H9 (cell line): Measurements from ENCODE around the gene MRPL3. TPM values are rescaled to one million over a fixed set of nuclear protein-coding genes. Genes with fewer than 3 reads are reported as not detected.

Source experiments
- DNase-seq: peaks from one replicate; pipeline ENCODE4 v3.0.0-alpha.2; 2017
- H2AFZ ChIP-seq: one replicate; pipeline ENCODE4 v1.6.1; 2013; ENCODE audit warnings: mild to moderate bottlenecking, low read length, control low read depth, moderate library complexity
- H2AK5ac ChIP-seq: 2 replicates; pipeline ENCODE4 v1.6.1; 2013; ENCODE audit warnings: low read length, control low read depth, mixed read lengths; ENCODE audit not compliant: insufficient read length
- H2BK120ac ChIP-seq: one replicate; pipeline ENCODE4 v1.6.1; 2013; ENCODE audit warnings: low read depth, mild to moderate bottlenecking, low read length, control low read depth, inconsistent platforms; ENCODE audit not compliant: poor library complexity, severe bottlenecking
- H2BK12ac ChIP-seq: 2 replicates; pipeline ENCODE4 v1.6.1; 2013; ENCODE audit warnings: low read length, control low read depth, mixed read lengths, low read depth; ENCODE audit not compliant: insufficient read length
- H2BK15ac ChIP-seq: 2 replicates; pipeline ENCODE4 v1.6.1; 2013; ENCODE audit warnings: low read depth, low read length, control low read depth
- H2BK20ac ChIP-seq: one replicate; pipeline ENCODE4 v1.6.1; 2013; ENCODE audit warnings: low read depth, mild to moderate bottlenecking, low read length, control low read depth, inconsistent platforms; ENCODE audit not compliant: poor library complexity, severe bottlenecking
- H2BK5ac ChIP-seq: 2 replicates; pipeline ENCODE4 v1.6.1; 2013; ENCODE audit warnings: low read length, control low read depth, mixed read lengths; ENCODE audit not compliant: insufficient read length
- H3K14ac ChIP-seq: 2 replicates; pipeline ENCODE4 v1.6.1; 2013; ENCODE audit warnings: low read length, control low read depth; ENCODE audit not compliant: insufficient read depth
- H3K18ac ChIP-seq: 2 replicates; pipeline ENCODE4 v1.6.1; 2013; ENCODE audit warnings: low read depth, mild to moderate bottlenecking, mixed read lengths, low read length, control low read depth; ENCODE audit not compliant: insufficient read length
- H3K23ac ChIP-seq: 2 replicates; pipeline ENCODE4 v1.6.1; 2013; ENCODE audit warnings: low read length, control low read depth, mixed read lengths, low read depth; ENCODE audit not compliant: insufficient read length
- H3K23me2 ChIP-seq: 2 replicates; pipeline ENCODE4 v1.6.1; 2013; ENCODE audit warnings: low read depth, mild to moderate bottlenecking, mixed read lengths, low read length, control low read depth; ENCODE audit not compliant: insufficient read length, poor library complexity, severe bottlenecking
- H3K27ac ChIP-seq: 2 replicates; pipeline ENCODE4 v1.5.1; 2013; ENCODE audit warnings: low read length, control low read depth, mixed read lengths, low read depth; ENCODE audit not compliant: insufficient read length
- H3K27me3 ChIP-seq: 2 replicates; pipeline ENCODE4 v1.6.1; 2013; ENCODE audit warnings: low read length, control low read depth, inconsistent platforms; ENCODE audit not compliant: insufficient read depth
- H3K4ac ChIP-seq: 2 replicates; pipeline ENCODE4 v1.6.1; 2013; ENCODE audit warnings: low read depth, mild to moderate bottlenecking, control low read depth, inconsistent platforms, low read length, moderate library complexity
- H3K4me1 ChIP-seq: 2 replicates; pipeline ENCODE4 v1.6.1; 2013; ENCODE audit warnings: low read length, control low read depth, inconsistent platforms; ENCODE audit not compliant: insufficient read depth
- H3K4me2 ChIP-seq: 2 replicates; pipeline ENCODE4 v1.6.1; 2013; ENCODE audit warnings: low read length, control low read depth, mixed read lengths; ENCODE audit not compliant: insufficient read length, insufficient read depth
- H3K56ac ChIP-seq: 2 replicates; pipeline ENCODE4 v1.6.1; 2013; ENCODE audit warnings: low read depth, mild to moderate bottlenecking, mixed read lengths, low read length, control low read depth; ENCODE audit not compliant: insufficient read length
- H3K79me1 ChIP-seq: 2 replicates; pipeline ENCODE4 v1.6.1; 2013; ENCODE audit warnings: low read depth, mild to moderate bottlenecking, moderate library complexity, low read length, control low read depth, inconsistent platforms; ENCODE audit not compliant: insufficient read depth, poor library complexity, severe bottlenecking
- H3K79me2 ChIP-seq: 2 replicates; pipeline ENCODE4 v1.6.1; 2013; ENCODE audit warnings: low read length, control low read depth, inconsistent platforms; ENCODE audit not compliant: insufficient read depth
- H3K9ac ChIP-seq: 2 replicates; pipeline ENCODE4 v1.6.1; 2013; ENCODE audit warnings: low read length, control low read depth, mixed read lengths; ENCODE audit not compliant: insufficient read length; ENCODE audit errors: extremely low read depth
- H3K9me3 ChIP-seq: one replicate; pipeline ENCODE4 v1.6.1; 2013; ENCODE audit warnings: low read depth, low read length, inconsistent platforms; ENCODE audit not compliant: control insufficient read depth
- H3T11ph ChIP-seq: one replicate; pipeline ENCODE4 v1.6.1; 2013; ENCODE audit warnings: mild to moderate bottlenecking, low read length, control low read depth, inconsistent platforms
- H4K20me1 ChIP-seq: one replicate; pipeline ENCODE4 v1.6.1; 2013; ENCODE audit not compliant: control insufficient read depth, insufficient read length, insufficient read depth
- H4K5ac ChIP-seq: 2 replicates; pipeline ENCODE4 v1.6.1; 2013; ENCODE audit warnings: low read depth, mild to moderate bottlenecking, mixed read lengths, low read length, control low read depth; ENCODE audit not compliant: insufficient read length
- H4K8ac ChIP-seq: replicated peaks from 2 replicates; pipeline ENCODE4 v1.6.1; 2013; ENCODE audit warnings: low read length, control low read depth, mixed read lengths, low read depth; ENCODE audit not compliant: insufficient read length
- H4K91ac ChIP-seq: 2 replicates; pipeline ENCODE4 v1.6.1; 2013; ENCODE audit warnings: low read depth, mild to moderate bottlenecking, moderate library complexity, mixed read lengths, low read length, control low read depth; ENCODE audit not compliant: insufficient read length
- H3K27ac Mint-ChIP-seq, 3 experiments: 2 replicates in 2 of 3; 3 replicates in 1 of 3; pipeline ENCODE4 v1.8.0; 2020 to 2021; ENCODE audit warnings: mixed read lengths in 3 of 3, mild to moderate bottlenecking in 1 of 3, moderate library complexity in 1 of 3
- H3K27me3 Mint-ChIP-seq: 2 replicates; pipeline ENCODE4 v1.8.0; 2021; ENCODE audit warnings: low read depth, mild to moderate bottlenecking, moderate library complexity, mixed read lengths
- H3K36me3 Mint-ChIP-seq, 3 experiments: 2 replicates in 2 of 3; 3 replicates in 1 of 3; pipeline ENCODE4 v1.8.0; 2020 to 2021; ENCODE audit warnings: low read depth in 3 of 3, mixed read lengths in 3 of 3; ENCODE audit not compliant: insufficient read depth in 1 of 3
- H3K4me1 Mint-ChIP-seq, 2 experiments: 2 replicates each; pipeline ENCODE4 v1.8.0; 2020; ENCODE audit warnings: mixed read lengths in 2 of 2
- H3K4me3 Mint-ChIP-seq, 2 experiments: 2 replicates in 1 of 2; 3 replicates in 1 of 2; pipeline ENCODE4 v1.8.0; 2020 to 2021; ENCODE audit warnings: mild to moderate bottlenecking in 2 of 2, mixed read lengths in 2 of 2, moderate library complexity in 1 of 2
- H3K9me3 Mint-ChIP-seq, 2 experiments: 2 replicates in 1 of 2; 3 replicates in 1 of 2; pipeline ENCODE4 v1.8.0; 2020; ENCODE audit warnings: mild to moderate bottlenecking in 2 of 2, mixed read lengths in 2 of 2, moderate library complexity in 1 of 2
- WGBS: extraction: QIAGEN DNeasy Blood & Tissue Kit; methylation state at CpG from one replicate; pipeline ENCODE4 v1.1.7; 2013; ENCODE audit warnings: missing lambda C conversion rate, low lambda C conversion rate, mixed read lengths; ENCODE audit not compliant: insufficient read length; ENCODE audit errors: extremely low coverage; 5-methylcytosine and 5-hydroxymethylcytosine counted together
- total RNA-seq: library from RNA; stranded (reverse); gene quantifications from 2 replicates; pipeline ENCODE4 v1.2.1, GENCODE V29; 2021
- TF ChIP-seq, protein P1 (sequence below): fragments of 200-600 bp; sonication (generic); conservative IDR thresholded peaks from 3 replicates; pipeline ENCODE4 v1.8.0; 2021; ENCODE audit warnings: antibody characterized with exemption, mild to moderate bottlenecking

The MRPL3 gene
- total RNA-seq, 1 experiment from 2014 or later, result 154 TPM

DNA sequence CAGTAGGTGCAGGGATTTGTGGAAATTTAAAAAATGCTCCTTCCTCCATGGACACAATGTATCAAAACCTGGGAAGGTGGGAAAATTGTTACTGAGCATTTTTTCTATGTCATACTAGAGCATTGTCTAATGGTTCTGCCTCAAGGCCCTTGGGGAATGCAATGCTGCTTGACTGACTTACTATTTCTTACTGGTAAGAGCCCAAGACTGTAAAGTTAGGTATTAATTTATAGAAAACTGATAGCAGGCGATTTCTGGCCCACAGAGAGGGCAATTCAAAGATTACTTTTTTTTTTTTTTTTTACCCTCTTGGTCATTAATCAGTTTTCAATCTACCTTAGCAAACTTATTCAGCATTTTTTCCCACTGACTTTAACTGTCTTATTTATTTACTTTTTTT, 38.5 kb upstream of the MRPL3 start:
- Mint-ChIP-seq H3K4me1 (peaks cover 0 to under 1% of the 10 kb centered on the region in 2 experiments; a peak in 2 of 4 replicates), H3K36me3 (no peaks in the 10 kb centered on the region), H3K27me3 (no peaks in the 10 kb centered on the region), H3K27ac (no peak overlapping the region), H3K9me3 (no peaks in the 10 kb centered on the region), H3K4me3 (no peak overlapping the region)
- Histone ChIP-seq H3T11ph (no peak overlapping the region), H3K27me3 (no peaks in the 10 kb centered on the region), H2BK20ac (no peak overlapping the region), H3K18ac (no peak overlapping the region), H3K79me2 (no peaks in the 10 kb centered on the region), H3K27ac (no peak overlapping the region), H2BK15ac (no peak overlapping the region), H3K4ac (no peak overlapping the region), H4K8ac (no peak overlapping the region), H3K4me2 (no peak overlapping the region), H4K5ac (no peak overlapping the region), H2AFZ (no peak overlapping the region), H3K4me1 (no peaks in the 10 kb centered on the region), H3K56ac (no peak overlapping the region), H3K23me2 (no peaks in the 10 kb centered on the region), H4K91ac (no peak overlapping the region), H2AK5ac (no peak overlapping the region), H2BK5ac (no peak overlapping the region), H3K9me3 (no peaks in the 10 kb centered on the region), H4K20me1 (no peaks in the 10 kb centered on the region), H3K9ac (no peak overlapping the region), H3K23ac (no peak overlapping the region), H3K14ac (no peak overlapping the region), H3K79me1 (no peaks in the 10 kb centered on the region), H2BK120ac (no peak overlapping the region), H2BK12ac (no peak overlapping the region)
- no peak for DNase-seq
- no CpG with 5 or more reads among the region's 1 CpG for WGBS
- TF ChIP-seq, protein P1, sequence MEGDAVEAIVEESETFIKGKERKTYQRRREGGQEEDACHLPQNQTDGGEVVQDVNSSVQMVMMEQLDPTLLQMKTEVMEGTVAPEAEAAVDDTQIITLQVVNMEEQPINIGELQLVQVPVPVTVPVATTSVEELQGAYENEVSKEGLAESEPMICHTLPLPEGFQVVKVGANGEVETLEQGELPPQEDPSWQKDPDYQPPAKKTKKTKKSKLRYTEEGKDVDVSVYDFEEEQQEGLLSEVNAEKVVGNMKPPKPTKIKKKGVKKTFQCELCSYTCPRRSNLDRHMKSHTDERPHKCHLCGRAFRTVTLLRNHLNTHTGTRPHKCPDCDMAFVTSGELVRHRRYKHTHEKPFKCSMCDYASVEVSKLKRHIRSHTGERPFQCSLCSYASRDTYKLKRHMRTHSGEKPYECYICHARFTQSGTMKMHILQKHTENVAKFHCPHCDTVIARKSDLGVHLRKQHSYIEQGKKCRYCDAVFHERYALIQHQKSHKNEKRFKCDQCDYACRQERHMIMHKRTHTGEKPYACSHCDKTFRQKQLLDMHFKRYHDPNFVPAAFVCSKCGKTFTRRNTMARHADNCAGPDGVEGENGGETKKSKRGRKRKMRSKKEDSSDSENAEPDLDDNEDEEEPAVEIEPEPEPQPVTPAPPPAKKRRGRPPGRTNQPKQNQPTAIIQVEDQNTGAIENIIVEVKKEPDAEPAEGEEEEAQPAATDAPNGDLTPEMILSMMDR, result no peak
